Measurements from ENCODE around the gene FBN2.
"Not testable (repeated sequence)": the region's sequence is repeated elsewhere in the genome, so short reads cannot be mapped to it uniquely, and the experiment has no call there.

Gene FBN2

DNA sequence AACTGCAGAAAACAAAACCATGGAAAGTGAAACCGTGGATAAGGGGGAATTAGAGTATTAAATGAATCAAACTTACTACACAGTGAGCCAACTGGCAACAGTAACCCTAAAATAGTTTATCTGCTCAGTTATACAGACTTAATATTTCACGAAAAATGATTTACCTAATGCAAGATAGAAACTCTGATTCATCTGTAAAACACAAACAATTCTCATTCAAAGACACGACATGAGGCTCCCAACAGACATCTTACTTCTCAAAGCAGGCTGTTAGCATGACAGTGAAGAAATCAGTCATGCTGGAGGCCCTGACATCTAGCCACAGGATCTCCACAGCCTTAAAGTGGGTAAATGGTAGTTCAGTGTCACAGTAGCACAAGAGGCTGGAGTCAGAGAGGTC, 131.2 kb downstream of the FBN2 start:
- no peak overlapping the region for H3K4me3 ChIP-seq (replicated peaks in 1 of 2; ENCODE audit: low read depth in 2 of 2, low read length in 2 of 2)
- no peak for DNase-seq (ENCODE audit: low read depth in 2 of 2)
- TF ChIP-seq, protein P1, sequence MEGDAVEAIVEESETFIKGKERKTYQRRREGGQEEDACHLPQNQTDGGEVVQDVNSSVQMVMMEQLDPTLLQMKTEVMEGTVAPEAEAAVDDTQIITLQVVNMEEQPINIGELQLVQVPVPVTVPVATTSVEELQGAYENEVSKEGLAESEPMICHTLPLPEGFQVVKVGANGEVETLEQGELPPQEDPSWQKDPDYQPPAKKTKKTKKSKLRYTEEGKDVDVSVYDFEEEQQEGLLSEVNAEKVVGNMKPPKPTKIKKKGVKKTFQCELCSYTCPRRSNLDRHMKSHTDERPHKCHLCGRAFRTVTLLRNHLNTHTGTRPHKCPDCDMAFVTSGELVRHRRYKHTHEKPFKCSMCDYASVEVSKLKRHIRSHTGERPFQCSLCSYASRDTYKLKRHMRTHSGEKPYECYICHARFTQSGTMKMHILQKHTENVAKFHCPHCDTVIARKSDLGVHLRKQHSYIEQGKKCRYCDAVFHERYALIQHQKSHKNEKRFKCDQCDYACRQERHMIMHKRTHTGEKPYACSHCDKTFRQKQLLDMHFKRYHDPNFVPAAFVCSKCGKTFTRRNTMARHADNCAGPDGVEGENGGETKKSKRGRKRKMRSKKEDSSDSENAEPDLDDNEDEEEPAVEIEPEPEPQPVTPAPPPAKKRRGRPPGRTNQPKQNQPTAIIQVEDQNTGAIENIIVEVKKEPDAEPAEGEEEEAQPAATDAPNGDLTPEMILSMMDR (IDR thresholded peaks at IDR 0.05; ENCODE audit: low read depth, low read length) = no peak

DNA sequence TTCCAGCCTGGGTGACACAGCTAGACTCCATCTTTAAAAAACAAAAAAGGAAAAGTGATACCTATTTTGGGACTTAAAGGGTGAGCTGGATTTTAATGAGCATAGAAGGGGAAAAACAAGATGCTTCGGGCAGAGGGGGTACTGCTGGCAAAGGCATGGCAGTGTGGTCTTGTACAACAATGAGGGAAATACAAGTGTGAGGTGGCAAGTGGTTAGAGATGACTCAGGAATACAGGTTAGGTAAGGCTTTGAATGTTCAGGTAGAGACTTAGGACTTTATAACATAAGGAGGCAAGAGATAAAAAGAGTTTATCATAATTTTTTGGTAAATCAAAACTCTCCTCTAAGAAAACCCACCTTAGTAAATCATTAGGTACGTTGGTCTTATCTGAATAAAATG, 132.9 kb downstream of the FBN2 start:
- TF ChIP-seq, protein P1 (IDR thresholded peaks at IDR 0.05; ENCODE audit: low read depth, low read length) = no peak
- no peak for DNase-seq (ENCODE audit: low read depth in 2 of 2)
- no peak overlapping the region for H3K4me3 ChIP-seq (replicated peaks in 1 of 2; ENCODE audit: low read depth in 2 of 2, low read length in 2 of 2)

DNA sequence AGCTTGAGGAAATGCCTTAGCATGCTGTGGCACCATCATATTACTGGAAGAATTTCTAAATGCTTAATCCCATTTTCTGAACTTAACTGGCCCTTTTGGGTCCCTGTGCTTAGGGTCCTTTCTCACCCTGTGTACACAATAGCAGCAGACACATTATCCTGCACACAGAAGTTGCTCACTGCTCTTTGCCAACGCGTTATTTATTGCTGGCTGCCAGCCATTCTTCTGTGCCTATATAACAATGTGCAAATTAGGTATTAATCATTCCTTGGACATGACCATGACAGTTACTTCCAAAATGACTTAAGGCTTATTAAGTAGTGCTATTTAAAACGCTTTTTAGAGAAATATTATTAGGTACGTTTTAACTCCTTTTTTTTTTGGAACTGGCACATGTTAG, 134.7 kb downstream of the FBN2 start:
- TF ChIP-seq, protein P1 (IDR thresholded peaks at IDR 0.05; ENCODE audit: low read depth, low read length) = no peak
- DNase-seq (ENCODE audit: low read depth in 2 of 2) = no peak
- H3K4me3 ChIP-seq (replicated peaks in 1 of 2; ENCODE audit: low read depth in 2 of 2, low read length in 2 of 2) = no peak overlapping the region

DNA sequence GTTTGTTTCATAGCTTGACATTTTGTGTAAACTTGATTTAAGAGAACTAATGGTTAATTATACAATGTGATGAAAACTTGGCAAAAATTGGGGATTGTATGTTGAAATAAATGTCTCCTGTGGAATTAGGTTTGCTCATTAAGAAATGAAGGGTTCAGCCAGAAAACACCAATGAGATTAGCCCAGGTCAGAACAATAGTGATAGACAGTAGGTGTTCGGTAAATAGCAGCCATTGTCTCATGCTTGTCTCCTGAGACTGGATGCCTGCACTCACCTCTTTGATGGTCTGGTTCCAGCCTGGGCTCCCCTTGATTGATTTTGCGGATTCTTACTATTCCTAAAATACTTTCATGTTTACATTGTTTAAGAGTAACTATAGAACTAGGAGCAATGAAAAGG, 135.5 kb downstream of the FBN2 start:
- DNase-seq (ENCODE audit: low read depth in 2 of 2) = no peak
- TF ChIP-seq, protein P1 (IDR thresholded peaks at IDR 0.05; ENCODE audit: low read depth, low read length) = no peak
- H3K4me3 ChIP-seq (replicated peaks in 1 of 2; ENCODE audit: low read depth in 2 of 2, low read length in 2 of 2) = no peak overlapping the region

DNA sequence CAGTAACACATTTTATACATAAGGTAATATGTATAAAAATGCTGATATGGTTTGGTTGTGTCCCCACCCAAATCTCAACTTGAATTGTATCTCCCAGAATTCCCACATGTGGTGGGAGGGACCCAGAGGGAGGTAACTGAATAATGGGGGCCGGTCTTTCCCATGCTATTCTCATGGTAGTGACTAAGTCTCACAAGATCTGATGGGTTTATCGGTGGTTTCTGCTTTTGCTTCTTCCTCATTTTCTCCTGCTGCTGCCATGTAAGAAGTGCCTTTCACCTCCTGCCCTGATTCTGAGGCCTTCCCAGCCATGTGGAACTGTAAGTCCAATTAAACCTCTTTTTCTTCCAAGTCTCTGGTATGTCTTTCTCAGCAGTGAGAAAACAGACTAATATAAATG, 137.3 kb downstream of the FBN2 start:
- H3K4me3 ChIP-seq (replicated peaks in 1 of 2; ENCODE audit: low read depth in 2 of 2, low read length in 2 of 2); DNase-seq (ENCODE audit: low read depth in 2 of 2): not testable (repeated sequence)

DNA sequence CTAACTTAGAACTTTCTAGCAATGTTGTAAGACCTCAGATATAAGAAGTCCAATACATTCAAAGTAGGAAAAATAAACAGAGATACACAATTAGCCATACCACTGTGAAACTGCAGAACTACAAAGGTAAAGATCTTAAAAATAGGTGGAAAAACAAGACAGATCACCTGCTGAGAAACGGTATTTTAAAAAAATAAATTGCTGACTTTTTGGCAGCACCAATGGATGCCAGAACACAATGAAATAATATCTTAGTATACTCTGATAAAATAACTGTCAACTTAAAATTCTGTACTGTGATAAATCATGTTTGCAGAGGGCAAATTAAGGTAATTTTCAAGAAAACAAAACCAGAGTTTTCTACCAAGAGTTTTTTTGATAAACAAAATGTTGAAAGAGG, 138.9 kb downstream of the FBN2 start:
- DNase-seq (ENCODE audit: low read depth in 2 of 2) = no peak
- H3K4me3 ChIP-seq (replicated peaks in 1 of 2; ENCODE audit: low read depth in 2 of 2, low read length in 2 of 2) = no peak overlapping the region
- TF ChIP-seq, protein P1 (IDR thresholded peaks at IDR 0.05; ENCODE audit: low read depth, low read length) = no peak

DNA sequence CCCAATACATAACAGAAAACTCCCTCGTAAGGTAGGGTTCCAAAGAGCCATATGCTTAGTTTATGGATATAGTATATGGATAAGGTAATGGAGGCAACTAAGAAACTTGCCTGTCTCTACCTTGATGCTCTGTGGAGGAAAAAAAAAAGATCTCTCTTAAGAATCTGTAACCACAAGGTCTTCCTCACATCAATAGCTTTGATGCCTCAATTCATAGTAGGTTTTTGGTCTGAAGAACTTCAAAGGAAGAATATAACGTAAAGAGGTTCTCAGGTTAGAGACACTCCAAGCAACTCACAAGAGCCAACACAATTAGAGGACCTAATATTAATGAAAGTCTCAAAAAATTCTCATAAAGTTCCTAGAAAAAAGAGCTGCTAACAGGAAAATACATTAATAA, 140.2 kb downstream of the FBN2 start:
- DNase-seq (ENCODE audit: low read depth in 2 of 2) = no peak
- no peak overlapping the region for H3K4me3 ChIP-seq (replicated peaks in 1 of 2; ENCODE audit: low read depth in 2 of 2, low read length in 2 of 2)
- TF ChIP-seq, protein P1 (IDR thresholded peaks at IDR 0.05; ENCODE audit: low read depth, low read length) = no peak
